ENCODE measurements around the gene SEC23A. TPM values are rescaled to one million over a fixed set of nuclear protein-coding genes. Genes with fewer than 3 reads are reported as not detected.

Gene SEC23A
- total and polyA plus RNA-seq, 2 of the 13 experiments (the other 11 are each of a cell fraction or from before 2014, with no cell fraction given) = 403 to 887 TPM

- TF ChIP-seq RORA (CRISPR knock-in tag; IDR thresholded peaks at IDR 0.05) = no peak
- no peak for TF ChIP-seq ZNF549 (CRISPR knock-in tag; IDR thresholded peaks at IDR 0.05)
- TF ChIP-seq FOXP4 (CRISPR knock-in tag; IDR thresholded peaks at IDR 0.05) = peak; percentile 87
- TF ChIP-seq NFRKB (IDR thresholded peaks at IDR 0.05) = peak; percentile 89
- peak; percentile 96; the same call in 1 of the 2 replicates for TF ChIP-seq TSC22D2 (CRISPR knock-in tag; IDR thresholded peaks at IDR 0.05; ENCODE audit: borderline replicate concordance)
- TF ChIP-seq PHF8 (CRISPR knock-in tag; IDR thresholded peaks at IDR 0.05) = peak; percentile 99
- peak; percentile 54 for TF ChIP-seq HMG20A (CRISPR knock-in tag; IDR thresholded peaks at IDR 0.05; ENCODE audit: borderline replicate concordance)
- peak; percentile 96 for TF ChIP-seq ZFP36L2 (CRISPR knock-in tag; IDR thresholded peaks at IDR 0.05)
- TF ChIP-seq ZNF749 (CRISPR knock-in tag; IDR thresholded peaks at IDR 0.05; ENCODE audit: borderline replicate concordance) = peak; percentile 79
- peak; percentile 88 for TF ChIP-seq AHR (CRISPR knock-in tag; IDR thresholded peaks at IDR 0.05)
- TF ChIP-seq NFIB (CRISPR knock-in tag; IDR thresholded peaks at IDR 0.05; ENCODE audit: borderline replicate concordance) = no peak
- peak; percentile 97 for TF ChIP-seq ZFY (CRISPR knock-in tag; IDR thresholded peaks at IDR 0.05)
- TF ChIP-seq, protein P1, sequence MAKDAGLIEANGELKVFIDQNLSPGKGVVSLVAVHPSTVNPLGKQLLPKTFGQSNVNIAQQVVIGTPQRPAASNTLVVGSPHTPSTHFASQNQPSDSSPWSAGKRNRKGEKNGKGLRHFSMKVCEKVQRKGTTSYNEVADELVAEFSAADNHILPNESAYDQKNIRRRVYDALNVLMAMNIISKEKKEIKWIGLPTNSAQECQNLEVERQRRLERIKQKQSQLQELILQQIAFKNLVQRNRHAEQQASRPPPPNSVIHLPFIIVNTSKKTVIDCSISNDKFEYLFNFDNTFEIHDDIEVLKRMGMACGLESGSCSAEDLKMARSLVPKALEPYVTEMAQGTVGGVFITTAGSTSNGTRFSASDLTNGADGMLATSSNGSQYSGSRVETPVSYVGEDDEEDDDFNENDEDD (CRISPR knock-in tag; IDR thresholded peaks at IDR 0.05; ENCODE audit: borderline replicate concordance) = peak; percentile 95
- TF ChIP-seq SETDB1 (CRISPR knock-in tag; IDR thresholded peaks at IDR 0.05; ENCODE audit: borderline replicate concordance) = no peak
- TF ChIP-seq MEF2D (CRISPR knock-in tag; IDR thresholded peaks at IDR 0.05) = peak; percentile 97
- TF ChIP-seq RCOR2 (CRISPR knock-in tag; IDR thresholded peaks at IDR 0.05) = 0 out of 2 replicates have a peak, but pooled peaks have one; percentile 54
- TF ChIP-seq ZNF713 (CRISPR knock-in tag; IDR thresholded peaks at IDR 0.05) = peak; percentile 100
- peak; percentile 99; the same call in 1 of the 2 replicates for TF ChIP-seq ZNF816 (CRISPR knock-in tag; IDR thresholded peaks at IDR 0.05; ENCODE audit: borderline replicate concordance)
- TF ChIP-seq ZMAT5 (CRISPR knock-in tag; IDR thresholded peaks at IDR 0.05; ENCODE audit: borderline replicate concordance, low read depth) = no peak
- TF ChIP-seq CBX1 (IDR thresholded peaks at IDR 0.05; ENCODE audit: low read depth) = peak; percentile 99
- TF ChIP-seq ZNF768 (CRISPR knock-in tag; IDR thresholded peaks at IDR 0.05) = peak; percentile 90
- TF ChIP-seq ZNF687 (CRISPR knock-in tag; IDR thresholded peaks at IDR 0.05) = peak; percentile 99
These were observed at the start of gene SEC23A (continued) for GRCh38 chr14:39102969-39103957.
